ENCODE results near the gene MRPS14.
A peak's percentile ranks its signal among the peaks of the same experiment; 100 is the strongest.
"Not testable (repeated sequence)": the region's sequence is repeated elsewhere in the genome, so short reads cannot be mapped to it uniquely, and the experiment has no call there.

The MRPS14 gene

DNA sequence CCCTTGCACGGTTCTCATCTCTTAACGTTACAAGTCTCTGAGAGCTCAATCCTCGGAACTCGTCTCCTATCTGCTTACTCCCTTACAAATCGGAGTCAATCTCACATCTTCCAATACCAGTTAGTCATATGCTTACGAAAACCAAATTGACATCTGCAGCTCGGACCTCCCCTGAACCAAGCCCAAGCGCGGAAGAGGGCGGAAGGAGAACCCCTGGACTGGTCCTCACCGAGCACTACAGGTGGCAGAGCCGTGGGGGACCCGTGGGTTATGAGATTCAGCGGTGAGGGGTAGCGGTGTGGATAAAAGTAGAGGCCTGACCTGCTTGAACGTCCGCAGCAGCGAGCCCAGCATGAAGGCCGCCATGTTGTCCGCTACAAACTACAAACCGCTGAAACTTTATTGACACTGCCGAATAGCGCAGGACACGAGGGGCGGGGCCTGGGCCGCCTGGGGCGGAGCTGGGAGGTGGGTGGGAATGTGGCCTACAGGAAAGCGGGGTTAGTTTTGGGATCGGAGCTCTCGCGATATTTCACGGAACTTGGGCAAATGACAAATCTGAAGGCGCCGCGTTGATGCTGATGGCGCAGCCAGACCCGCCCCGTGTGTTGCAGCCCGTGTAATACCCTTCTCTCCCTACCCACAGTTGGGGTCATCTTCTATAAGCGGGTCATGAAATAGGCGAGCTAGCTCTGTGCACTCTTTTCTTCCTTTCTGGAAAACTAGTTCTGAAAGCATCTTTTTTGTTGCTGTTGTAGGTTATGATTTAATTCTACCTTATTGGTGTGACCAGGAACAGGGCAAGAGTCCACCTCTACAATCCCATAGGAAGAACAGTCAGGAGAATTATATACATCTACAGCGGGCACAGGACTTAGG, at the start of gene MRPS14:
Gene MRPS14, minus strand, starts transcription at position 383 of the 879 bp plus-strand sequence. Its CDS starts 17 bp downstream, at position 366.
- Histone ChIP-seq H3K4me3 (peak within 1 kb of the TSS; percentile 67 to 93 (median 80)), H3K27ac (peak within 1 kb of the TSS; percentile 4 to 92 (median 85))

DNA sequence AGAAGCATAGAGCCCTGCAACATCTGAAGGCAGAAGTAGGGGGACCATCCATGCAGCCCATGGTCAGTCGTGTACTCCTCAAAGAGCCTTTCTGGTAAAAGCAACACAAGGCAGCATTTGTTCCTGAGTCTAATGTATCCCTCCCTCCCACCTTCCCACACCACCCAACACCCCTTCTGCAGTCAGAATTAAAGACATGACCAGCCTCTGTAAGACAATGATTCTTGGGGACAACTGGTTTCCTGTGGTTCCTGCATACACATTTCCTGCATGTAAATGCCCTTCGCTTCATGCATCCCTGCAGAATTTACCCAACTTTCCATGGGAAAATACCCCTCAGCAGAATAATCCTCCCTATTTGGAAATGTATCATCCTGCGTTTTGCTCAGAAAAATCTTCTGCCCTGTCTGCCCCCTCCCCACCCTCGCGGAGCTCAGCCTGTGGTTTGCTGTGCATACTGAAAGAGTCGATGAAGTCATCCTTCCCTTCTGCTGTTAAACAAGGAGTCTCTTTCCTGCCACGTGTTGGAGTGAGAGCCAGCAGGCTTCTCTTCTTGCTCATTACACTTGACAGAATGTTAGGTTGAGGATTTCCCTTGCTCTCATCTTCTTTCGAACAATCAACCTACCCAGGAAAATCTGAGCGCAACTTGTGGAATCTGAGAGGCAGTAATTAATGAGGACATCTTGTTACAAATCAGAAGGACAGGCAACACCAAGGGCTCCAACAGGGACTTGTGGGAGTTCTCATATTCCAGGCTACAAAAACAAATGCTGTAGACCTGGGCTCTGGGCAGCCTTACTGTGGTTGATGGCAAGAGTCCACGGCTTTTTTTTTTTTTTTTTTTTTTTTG, 49.1 kb upstream of the MRPS14 start:
- Histone ChIP-seq H3K4me3 (no peak overlapping the region), H3K27ac (peak overlapping the region in 9 of 21 experiments; percentile 3 to 80 (median 47))

DNA sequence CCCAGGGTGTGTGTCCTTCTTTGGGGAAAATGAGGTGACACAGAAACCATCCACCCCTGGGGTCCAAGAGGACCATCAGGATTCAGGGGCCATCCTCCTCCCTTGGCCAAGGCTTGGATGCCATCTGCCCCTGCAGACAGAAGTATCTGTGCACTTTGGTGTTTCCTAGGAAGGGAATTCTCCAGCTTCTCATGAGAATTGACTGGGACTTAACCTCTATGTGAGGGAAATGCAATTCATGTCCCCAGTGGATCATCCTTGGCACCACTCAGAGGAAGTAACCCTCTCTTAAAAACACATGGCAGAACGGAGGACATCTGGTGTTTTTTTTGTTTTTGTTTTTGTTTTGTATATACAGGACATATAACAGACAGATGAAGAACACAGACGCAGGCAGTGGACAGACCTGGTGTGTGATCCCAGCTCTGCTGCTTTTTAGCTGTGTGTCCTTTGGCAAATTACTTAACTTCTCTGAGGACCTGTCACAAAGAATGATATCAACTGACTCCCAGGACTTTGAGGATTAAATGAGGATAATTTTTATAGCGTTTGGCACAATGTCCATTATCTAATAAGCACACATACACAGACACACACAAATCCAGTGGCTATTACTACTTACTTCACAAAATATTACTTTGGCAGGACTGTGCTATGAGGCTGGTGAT, 48.2 kb upstream of the MRPS14 start:
- Histone ChIP-seq H3K27ac (peak overlapping the region in 8 of 21 experiments; percentile 3 to 80 (median 56)), H3K4me3 (no peak overlapping the region)

- peak overlapping the region in 2 of 21 experiments; percentile 58 to 69 for H3K27ac ChIP-seq
- H3K4me3 ChIP-seq: no peak overlapping the region
Measured at GRCh38 chr1:175070818-175071217, 47.6 kb upstream of the MRPS14 start.

GRCh38 chr1:175067362-175068106, 44.3 kb upstream of the MRPS14 start, which contains the start of gene TNN:
TNN (plus strand) TSS chr1:175067833; CDS start chr1:175077419, 9,586 bp downstream.
- Histone ChIP-seq H3K4me3 (no peak within 1 kb of the TSS), H3K27ac (no peak within 1 kb of the TSS)

DNA sequence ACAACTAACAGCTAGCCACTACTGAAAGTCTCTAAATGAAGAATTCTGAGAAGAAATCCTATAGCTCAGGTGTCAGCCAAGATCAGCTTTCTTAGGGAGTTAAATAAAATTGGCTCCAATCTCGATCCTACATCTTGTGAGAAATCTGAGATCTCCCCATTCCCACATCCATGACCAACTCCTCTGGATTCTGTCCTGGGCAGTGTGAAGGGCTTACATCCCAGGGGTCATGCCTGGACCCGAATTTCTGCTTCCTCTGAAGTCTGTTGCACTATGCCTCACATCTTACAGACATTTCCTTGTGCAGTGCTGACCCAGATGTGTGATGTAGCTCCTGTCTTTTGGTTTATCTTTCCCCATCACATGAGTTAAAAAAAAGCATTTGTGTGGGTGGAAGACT, 39.6 kb upstream of the MRPS14 start:
- Histone ChIP-seq H3K4me3 (no peak overlapping the region), H3K27ac (peak overlapping the region in 1 of 21 experiments; percentile 46)

- no peak overlapping the region for H3K4me3 ChIP-seq
- peak overlapping the region in 1 of 21 experiments; percentile 46 for H3K27ac ChIP-seq
Measured at GRCh38 chr1:175062339-175062738, 39.1 kb upstream of the MRPS14 start.

- no peak overlapping the region for H3K4me3 ChIP-seq
Measured at GRCh38 chr1:175054736-175055135, 31.5 kb upstream of the MRPS14 start.

DNA sequence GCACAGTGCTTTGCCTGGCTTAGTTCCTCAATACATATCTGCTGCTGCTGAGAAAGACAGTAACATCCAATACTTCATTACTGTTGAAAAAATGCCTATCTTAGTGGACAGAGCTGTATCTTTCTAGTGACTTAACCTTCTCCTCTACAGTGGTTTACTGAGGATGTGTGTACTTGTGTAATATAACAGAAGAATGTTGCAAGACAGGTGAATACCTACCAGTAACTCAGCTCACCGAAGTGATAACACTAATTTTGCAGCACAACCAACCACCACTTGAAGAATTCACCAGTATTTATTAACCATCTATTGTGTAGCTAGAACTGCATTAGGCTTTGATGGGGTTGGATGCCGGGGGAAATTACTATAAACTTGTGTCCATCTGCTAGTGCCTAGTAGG, 27.8 kb upstream of the MRPS14 start:
- Histone ChIP-seq H3K27ac (no peak overlapping the region), H3K4me3 (no peak overlapping the region)

More at GRCh38 chr1:175054736-175055135, 31.5 kb upstream of the MRPS14 start:
- peak overlapping the region in 1 of 21 experiments; percentile 46 for H3K27ac ChIP-seq

GRCh38 chr1:175045519-175045918, 22.3 kb upstream of the MRPS14 start:
- Histone ChIP-seq H3K27ac (no peak overlapping the region), H3K4me3 (no peak overlapping the region)

DNA sequence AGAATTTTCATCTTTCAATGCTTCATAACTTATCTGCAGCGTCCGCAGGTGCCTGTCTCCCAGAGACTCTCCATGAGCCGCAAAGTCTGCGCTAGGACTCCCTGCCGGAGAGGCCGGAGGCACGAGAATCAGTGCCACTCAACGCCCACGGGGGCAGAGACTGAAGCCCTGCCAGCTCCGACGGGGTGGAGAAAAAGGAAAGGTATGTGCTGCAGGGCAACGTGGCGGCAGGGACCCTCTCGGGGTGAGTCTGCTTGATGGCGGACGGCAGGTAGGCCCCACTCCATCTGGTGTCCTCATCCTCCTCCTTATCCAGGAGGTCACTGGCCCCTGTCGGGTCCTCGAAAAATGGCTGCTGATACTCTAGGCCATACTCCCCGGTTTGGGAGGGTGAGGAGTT, 21.9 kb upstream of the MRPS14 start:
- Histone ChIP-seq H3K27ac (no peak overlapping the region), H3K4me3 (no peak overlapping the region)

- H3K4me3 ChIP-seq, H3K27ac ChIP-seq: not testable (repeated sequence)
Measured at GRCh38 chr1:175044591-175044990, 21.4 kb upstream of the MRPS14 start.

- H3K27ac ChIP-seq: no peak overlapping the region
- no peak overlapping the region for H3K4me3 ChIP-seq
Measured at GRCh38 chr1:175043824-175044223, 20.6 kb upstream of the MRPS14 start.

GRCh38 chr1:175042650-175043049, 19.4 kb upstream of the MRPS14 start:
- no peak overlapping the region for H3K27ac ChIP-seq
- H3K4me3 ChIP-seq: no peak overlapping the region

GRCh38 chr1:175040324-175040879, 17.2 kb upstream of the MRPS14 start:
- Histone ChIP-seq H3K4me3 (no peak overlapping the region), H3K27ac (peak overlapping the region in 3 of 21 experiments; percentile 37 to 54 (median 45))

- no peak overlapping the region for H3K4me3 ChIP-seq
- peak overlapping the region in 2 of 21 experiments; percentile 41 to 52 for H3K27ac ChIP-seq
Measured at GRCh38 chr1:175037416-175037815, 14.2 kb upstream of the MRPS14 start.

DNA sequence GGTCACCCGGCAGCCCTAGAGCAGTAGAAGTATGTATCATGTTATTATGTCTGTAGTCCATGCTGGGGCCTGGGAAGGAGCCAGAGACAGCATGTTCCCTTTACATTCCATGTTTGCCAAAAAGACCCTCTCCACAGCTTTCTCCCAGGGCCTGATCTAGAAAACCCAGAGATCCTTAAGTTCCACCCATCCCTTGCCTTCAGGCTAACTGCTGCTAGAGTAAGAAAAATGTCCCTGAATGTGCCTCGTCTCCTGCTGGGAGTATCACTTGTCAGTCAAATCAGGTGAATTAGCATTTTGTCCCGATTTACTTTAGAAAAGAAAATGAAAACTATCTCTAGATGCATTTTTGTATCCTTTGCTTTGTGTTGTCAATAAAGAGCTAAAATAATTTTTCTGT, 13.3 kb upstream of the MRPS14 start:
- Histone ChIP-seq H3K4me3 (no peak overlapping the region), H3K27ac (peak overlapping the region in 3 of 21 experiments; percentile 47 to 52 (median 51))

- H3K27ac ChIP-seq: peak overlapping the region in 2 of 21 experiments; percentile 51 to 52
- H3K4me3 ChIP-seq: no peak overlapping the region
Measured at GRCh38 chr1:175035865-175036264, 12.6 kb upstream of the MRPS14 start.

DNA sequence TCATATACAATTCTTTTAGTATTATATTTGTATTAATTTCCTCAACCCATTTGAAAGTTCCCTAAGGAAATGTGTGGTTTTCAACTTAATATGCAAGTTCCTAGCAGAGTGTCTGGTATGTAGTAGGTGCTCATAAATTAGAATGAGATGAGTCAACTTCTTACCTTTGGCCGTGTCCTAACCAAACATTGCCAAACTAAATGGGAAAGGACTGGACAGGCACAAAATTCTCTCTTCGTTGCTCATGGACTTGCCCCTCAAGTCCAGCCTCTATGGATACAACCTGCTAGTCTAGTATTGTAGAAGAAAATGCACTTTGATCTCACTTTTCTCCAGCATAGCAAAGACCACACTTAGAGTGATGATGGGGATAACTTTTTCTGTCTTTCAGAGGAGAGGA, 11.6 kb upstream of the MRPS14 start:
- H3K4me3 ChIP-seq: no peak overlapping the region
- no peak overlapping the region for H3K27ac ChIP-seq
